A673 (cell line): ENCODE data around the gene SLC6A2.
A peak's percentile ranks its signal among the peaks of the same experiment; 100 is the strongest.

ENCODE experiments used
- CTCF ChIP-seq: fragments of 300-800, 200-600 bp; sonication (generic); conservative IDR thresholded peaks from 2 replicates; pipeline ENCODE4 v1.5.1; 2017; ENCODE audit warnings: low read depth, mild to moderate bottlenecking, antibody characterized with exemption, low read length, moderate library complexity, mixed read lengths
- EZH2 ChIP-seq: fragments of 200-600 bp; sonication (generic); IDR thresholded peaks from 2 replicates; pipeline ENCODE4 v1.6.1; 2017; ENCODE audit warnings: borderline replicate concordance, low read depth, mild to moderate bottlenecking, mixed read lengths, antibody characterized with exemption, low read length; ENCODE audit not compliant: poor library complexity, severe bottlenecking

GRCh38 chr16:55622930-55623561, 32.7 kb upstream of the SLC6A2 start:
- peak; percentile 36 for TF ChIP-seq CTCF
- TF ChIP-seq EZH2 = no peak
